C4-2B (cell line): ENCODE data around the gene INTS6L.

Experiments
- H3K27ac ChIP-seq: fragments of 450-650 bp; 2 replicates; pipeline ENCODE4 v1.5.1; 2017
- CTCF ChIP-seq: fragments of 450-650 bp; conservative IDR thresholded peaks from 2 replicates; pipeline ENCODE4 v1.5.1; 2017; ENCODE audit warnings: mild to moderate bottlenecking
- ZFX ChIP-seq: fragments of 450-650 bp; IDR thresholded peaks from 2 replicates; pipeline ENCODE4 v1.6.1; 2017

INTS6L gene

GRCh38 chrX:135516376-135516775 lies 4.1 kb upstream of the INTS6L start:
- TF ChIP-seq ZFX (no peak), CTCF (no peak; the same call in 1 of the 2 replicates)
- H3K27ac ChIP-seq: no peak overlapping the region

- no peak overlapping the region for H3K27ac ChIP-seq
- no peak for TF ChIP-seq ZFX
- no peak for TF ChIP-seq CTCF
These were observed 2.3 kb upstream of the INTS6L start for GRCh38 chrX:135518161-135518560.

DNA sequence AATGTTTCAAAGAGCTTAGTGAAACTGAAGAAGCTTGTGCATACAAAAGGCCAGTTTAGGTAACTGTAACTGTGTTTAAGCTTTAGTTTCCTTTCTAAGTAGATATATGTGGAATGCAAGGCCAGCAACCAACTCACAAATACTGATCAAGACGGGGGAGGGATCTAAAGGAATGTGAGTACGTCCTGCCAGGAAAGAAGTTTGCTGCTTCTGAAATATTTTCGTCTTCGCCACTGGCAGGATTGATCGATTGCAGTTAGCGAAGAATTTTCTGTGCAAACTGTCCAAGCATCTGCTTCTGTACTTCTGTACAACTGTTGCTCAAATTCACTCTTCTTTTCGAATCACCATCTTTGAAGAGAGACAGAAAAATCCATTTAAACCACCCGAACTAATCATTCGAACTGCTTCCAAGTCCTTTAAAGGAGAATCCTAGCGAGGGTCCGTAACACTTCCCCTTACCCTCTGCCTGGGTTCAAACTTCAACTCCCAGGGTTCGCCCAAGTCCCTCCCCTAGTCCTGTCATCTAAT lies 373 bp upstream of the INTS6L start:
- TF ChIP-seq CTCF (no peak), ZFX (no peak)
- H3K27ac ChIP-seq: peak overlapping the region; percentile 98; the same call in 1 of the 2 replicates

- H3K27ac ChIP-seq: peak overlapping the region; percentile 98
- TF ChIP-seq CTCF: 0 out of 2 replicates have a peak, but pooled peaks have one; percentile 4
- TF ChIP-seq ZFX: no peak
These were observed 1.1 kb downstream of the INTS6L start for GRCh38 chrX:135521405-135522131.

DNA sequence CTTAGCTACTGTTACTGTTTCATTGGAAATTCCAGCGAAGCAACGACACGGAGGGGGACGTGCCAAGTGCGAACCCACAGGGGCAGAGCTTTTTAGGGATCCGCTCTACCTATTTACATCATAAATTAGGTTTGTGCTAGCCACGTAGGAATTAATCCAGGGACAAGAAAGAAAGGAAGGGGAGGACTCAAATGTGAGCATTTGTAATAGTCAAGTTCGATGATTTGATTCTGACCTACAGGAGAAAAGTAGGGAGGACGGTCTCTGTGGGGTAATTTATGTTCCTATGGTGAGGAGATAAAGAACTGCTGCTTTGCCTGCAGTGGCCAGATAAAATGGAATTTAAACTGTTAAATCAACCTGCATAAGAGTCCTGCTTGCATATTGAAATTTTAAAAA lies 1.7 kb downstream of the INTS6L start:
- H3K27ac ChIP-seq: peak overlapping the region; percentile 98
- TF ChIP-seq CTCF (no peak), ZFX (no peak)

DNA sequence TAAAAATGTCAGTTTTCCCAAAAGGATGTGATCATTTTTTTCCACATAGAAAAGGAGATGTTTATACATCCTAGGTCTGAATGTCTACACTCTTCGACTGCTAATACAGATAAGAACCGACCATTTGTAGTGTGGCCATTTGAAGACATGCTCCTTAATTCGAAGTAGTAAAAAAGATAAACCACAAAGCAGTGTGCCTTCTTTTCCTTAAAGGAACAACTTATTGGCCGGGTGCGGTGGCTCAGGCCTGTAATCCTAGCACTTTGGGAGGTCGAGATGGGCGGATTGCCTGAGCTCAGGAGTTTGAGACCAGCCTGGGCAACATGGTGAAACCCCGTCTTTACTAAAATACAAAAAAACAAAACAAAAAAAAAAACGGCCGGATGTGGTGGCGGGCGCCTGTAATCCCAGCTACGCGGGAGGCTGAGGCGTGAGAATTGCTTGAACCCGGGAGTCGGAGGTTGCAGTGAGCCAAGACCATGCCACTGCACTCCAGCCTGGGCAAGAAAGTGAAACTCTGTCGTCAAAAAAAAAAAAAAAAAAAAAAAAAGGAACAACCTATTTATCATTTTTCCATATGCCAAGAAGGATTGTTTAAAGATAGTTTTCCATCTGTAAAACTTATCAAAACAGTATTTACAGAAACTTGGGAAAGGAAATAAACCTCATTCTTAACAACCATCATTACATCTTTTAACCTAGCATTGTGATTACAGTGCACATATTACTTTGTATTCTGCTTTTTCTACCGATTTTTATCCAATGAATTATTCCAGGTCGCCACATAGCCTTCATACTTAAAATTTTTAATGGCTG lies 2.6 kb downstream of the INTS6L start:
- no peak overlapping the region for H3K27ac ChIP-seq
- no peak for TF ChIP-seq ZFX
- no peak for TF ChIP-seq CTCF

- TF ChIP-seq ZFX (no peak), CTCF (no peak)
These were observed 7.8 kb downstream of the INTS6L start for GRCh38 chrX:135528254-135528653.

More at GRCh38 chrX:135528254-135528653, 7.8 kb downstream of the INTS6L start:
- H3K27ac ChIP-seq: no peak overlapping the region
